ENCODE results near the gene TH.

The TH gene

DNA sequence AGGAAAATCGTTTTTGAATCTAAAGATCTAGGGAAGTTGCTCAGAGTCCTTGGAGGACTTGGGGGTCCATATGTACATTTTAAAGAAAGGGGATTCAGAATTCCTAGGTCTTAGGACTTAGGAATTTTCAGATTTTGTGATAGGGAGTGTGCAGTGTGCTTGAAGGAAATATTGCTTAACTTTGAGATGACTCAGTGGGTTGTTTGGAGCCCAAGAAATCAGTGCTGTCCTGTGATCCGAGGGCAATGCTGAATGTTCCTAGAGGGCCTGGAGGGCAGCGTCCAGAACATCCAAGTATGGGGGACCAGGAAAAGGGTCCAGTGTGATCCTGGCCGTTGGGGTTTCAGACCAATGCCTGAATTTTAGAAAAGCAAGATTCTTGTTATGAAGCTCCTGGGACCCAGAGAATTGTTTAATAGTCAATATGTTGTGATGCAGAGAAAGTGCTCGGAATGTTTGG is 29.3 kb downstream of the TH start:
- no peak for DNase-seq (ENCODE audit: low spot score)

DNA sequence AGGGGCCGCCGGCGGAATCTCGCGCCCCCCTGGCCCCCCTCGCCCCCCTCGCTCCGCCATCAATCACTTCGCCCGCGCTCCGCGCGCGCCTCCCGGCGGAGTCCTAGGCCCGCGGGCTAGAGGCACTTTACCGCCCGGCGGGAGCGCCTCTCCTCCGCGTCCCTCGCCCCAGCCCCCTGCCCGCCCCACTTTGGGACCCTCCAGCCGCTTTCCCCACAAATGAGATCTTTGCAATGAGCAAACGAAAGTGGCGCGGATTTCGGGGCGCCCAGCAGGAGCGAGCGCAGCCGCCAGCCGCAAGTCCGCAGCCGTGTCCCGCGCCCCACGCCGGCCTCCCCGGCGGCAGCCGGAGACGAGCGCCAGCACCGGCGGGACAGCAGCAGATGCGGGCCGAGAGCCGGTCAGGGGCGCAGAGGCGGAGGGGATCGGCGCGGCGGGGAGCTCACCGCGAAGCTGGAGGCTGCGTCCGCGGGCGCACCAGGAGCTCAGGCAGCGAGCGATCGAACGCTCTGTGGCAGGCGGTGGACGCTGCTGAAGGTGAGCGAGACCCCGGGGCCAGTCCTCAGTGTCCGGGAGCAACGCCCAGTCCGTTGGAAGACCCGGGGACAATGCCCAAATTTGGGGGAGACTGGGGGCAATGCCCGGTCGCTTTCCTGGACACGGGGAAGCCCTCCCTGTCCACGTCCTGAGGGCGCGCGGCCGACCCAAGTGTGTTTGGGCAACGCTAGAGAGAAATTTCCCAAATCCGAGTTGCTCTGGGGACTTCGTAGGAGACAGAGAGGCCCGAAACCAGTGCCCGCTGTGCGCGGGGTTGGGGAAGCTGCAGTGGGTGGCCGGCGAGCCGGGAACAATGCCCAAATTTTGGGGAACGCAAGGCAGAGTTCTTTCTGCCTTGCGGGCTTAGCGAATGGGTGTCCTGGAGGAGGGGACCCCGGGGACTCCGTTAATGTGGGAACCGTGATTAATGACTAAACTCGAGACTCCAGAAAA is 30.9 kb downstream of the TH start:
- no peak for DNase-seq (ENCODE audit: low spot score)

DNA sequence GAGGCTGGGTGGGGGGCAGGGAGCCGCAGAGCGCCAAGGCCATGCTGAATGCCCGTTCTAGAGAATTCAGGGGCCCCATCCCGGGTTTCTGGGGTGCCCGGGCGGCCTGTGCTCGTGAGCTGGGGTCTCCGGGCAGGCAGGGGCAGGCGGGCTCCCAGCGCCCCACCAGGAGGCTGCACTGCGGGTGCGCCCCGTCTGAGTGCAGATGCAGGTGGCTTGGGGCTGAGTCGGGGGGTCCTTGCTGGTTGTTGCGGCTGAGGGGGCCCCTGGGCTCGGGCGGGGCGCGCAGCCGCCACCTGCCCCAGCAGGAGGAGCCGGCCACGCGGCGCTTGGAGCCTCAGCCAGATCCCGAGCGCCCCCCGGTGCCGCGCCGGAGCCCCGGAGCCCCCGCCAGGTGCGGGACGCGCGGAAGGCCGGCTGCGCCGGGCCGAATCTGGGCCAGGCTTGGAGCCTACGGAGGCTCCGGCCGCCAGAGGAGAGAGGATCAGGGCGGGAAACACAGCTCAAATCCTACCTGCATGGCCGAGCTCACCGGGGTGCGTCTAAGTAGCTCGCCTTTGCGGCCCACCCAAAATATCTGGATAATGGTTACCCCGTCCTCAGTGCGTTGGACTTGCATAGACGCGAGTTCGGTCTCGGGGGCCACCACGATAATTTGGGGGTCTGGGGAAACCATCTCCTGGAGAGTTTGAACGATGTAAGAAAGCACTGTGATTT is 31.8 kb downstream of the TH start:
- no peak for DNase-seq (ENCODE audit: low spot score)

DNA sequence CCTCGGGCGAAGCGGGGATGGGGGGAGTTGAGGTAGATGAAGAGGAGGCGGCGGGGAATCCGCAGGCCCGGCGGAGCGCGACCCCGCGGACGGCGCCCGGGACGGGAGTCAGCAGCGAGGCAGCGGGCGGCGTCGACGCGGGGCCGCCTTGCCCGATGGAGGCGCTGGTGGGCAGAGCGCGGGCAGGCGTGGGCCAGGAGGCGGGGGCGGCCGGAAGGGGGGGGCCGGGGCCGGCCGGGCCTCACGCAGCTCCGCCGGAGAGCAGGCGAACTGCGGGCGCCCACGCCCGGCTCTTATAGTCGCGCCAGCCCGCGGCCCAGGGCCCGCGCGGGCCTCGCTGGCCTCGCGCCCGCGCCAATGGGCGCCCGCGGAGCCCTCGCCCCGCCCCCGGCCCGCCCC is 32.5 kb downstream of the TH start, which contains the start of gene IGF2:
TSS of gene IGF2 (minus strand) at position 267 of the 399 bp plus-strand sequence. CDS start 3,866 bp downstream, outside the sequence.
- DNase-seq (ENCODE audit: low spot score), result no peak

DNA sequence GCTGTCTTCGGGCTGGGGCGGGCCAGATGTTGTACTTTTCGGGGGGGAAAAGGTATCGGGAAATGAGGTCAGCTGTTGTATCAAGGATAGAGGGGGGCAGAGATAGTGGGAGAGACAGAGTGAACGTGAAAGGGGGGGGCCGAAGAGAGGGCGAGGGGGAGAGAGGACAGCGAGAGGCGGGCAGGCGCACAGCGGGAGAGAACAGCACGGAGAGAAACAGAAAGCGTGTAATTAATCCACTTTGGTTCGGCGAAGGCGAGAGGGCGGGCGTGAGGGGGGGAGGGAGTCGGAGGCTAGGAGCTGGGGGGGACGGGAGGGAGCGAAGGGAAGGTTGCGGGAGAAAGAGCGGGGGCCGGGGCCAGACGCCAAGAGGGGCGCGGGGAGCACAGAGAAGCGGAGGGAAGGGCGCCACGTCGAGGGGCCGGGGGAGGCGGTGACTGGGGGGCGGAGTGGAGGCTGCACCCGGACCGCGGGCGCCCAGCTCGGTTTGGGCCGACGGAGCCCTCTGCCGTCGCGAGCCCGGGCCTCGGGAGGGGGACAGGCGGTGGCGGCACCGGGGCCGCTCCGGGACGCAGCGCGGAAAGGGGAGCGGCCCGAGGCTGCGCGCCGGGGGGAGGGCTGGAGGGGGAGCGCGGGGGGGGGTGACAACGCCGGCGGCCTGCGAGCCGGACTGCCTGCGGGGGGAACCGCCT is 33.0 kb downstream of the TH start:
- DNase-seq (ENCODE audit: low spot score), result no peak

DNA sequence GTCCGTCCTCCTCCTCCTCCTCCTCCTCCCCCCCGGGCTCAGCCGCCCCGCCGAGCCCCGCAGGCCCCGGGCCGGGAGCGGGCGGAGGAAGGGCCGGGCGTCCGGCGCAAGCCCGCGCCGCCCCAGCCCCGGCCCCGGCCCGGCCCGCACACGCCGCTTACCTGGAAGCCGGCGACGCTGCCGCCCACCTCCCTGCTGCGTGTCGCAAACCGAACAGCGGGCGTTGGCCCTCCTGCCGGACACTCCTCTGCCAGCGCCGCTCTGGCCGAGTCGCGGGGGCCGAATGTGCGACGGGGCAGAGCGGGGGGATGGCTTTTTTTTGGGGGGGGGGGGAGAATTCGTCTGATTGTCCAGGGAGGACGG is 33.6 kb downstream of the TH start:
- no peak for DNase-seq (ENCODE audit: low spot score)

DNA sequence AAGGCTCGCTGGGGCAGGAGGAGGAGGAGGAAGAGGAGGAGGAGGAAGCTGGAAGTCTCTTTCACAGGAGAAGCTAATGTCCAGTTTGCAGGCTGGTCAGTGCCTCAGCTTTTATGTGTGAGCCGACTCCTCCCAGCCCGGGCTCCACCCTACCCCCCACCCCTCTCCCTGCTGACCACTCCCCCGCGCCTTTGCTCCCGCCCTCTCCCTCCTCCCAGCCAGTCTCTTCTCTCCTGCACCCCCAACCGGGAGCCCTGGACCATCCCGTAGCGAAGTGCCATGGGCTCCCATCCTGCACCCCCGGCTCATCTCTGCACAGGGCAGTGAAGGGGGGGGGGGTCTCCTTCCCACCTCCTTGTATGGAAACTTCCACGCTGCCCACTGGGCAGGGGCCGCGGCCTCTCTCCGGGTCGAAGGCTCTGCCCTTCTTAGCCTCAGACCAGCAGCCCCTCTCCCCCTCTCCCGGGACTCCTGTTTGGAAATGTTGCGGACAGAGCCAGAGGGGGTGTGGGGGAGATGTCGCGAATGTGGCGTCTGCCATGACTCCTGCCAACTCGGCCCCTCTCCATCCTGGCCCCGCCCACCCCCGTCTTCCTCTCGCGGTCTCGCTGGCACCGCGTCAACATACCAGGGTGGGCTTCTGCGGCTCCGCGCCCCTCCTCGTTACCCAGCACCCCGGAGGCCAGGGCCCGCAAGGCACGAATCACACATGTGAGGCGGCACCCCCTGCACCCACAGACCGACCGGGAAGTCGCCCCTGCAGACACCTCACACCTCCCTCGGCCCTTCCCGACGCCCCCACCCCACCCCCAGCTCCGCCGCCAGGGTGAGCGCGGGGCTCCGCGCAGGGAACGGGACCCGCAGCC is 34.2 kb downstream of the TH start:
- no peak for DNase-seq (ENCODE audit: low spot score)

DNA sequence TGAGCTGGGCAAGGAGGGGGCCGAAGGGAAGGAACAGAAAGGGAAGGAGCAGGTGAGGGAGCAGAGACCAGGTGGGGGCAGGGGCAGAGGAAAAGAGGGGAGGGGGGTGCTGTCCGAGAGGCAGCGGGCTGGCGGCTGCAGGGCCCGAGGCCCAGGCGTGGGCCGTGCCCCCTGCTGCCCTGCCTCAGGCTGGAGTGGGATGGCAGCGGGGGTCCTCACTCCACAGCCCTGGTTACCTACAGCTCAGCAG is 34.7 kb downstream of the TH start:
- no peak for DNase-seq (ENCODE audit: low spot score)

DNA sequence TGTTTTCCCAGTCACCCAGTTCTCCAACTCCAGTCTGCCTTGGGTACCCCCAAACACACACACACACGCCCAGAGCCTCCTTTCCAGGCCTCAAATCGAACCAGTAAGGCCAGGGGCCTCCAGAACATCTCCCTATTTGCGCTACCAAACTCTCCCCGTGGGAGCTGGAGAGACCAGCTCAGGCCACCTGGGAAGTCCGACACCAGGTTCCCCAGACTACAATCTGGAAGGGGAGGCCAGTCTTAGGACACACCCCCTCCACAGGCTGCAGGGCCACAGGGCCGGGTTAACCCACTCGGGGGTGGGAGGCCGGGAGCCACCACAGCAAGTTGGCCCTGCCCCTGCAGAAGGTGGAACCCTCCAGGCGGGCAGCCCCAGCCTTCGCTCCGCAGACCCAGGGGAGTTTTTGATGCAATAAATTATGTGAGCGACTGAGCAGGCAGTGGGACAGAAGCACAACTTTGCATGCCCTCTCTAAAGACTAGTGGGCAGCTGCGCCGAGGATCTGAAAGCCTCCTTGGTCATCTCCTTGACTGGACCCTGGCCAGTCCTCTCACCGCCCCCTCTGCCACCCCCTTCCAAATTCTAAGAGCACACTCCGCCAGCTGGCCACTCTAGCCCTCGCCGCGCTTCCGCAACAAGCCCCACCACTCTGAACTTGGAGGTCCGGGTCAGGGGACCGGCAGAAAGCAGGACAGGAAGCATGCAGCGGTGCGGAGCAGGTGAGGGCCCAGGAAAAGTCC is 35.2 kb downstream of the TH start:
- DNase-seq (ENCODE audit: low spot score), result no peak

DNA sequence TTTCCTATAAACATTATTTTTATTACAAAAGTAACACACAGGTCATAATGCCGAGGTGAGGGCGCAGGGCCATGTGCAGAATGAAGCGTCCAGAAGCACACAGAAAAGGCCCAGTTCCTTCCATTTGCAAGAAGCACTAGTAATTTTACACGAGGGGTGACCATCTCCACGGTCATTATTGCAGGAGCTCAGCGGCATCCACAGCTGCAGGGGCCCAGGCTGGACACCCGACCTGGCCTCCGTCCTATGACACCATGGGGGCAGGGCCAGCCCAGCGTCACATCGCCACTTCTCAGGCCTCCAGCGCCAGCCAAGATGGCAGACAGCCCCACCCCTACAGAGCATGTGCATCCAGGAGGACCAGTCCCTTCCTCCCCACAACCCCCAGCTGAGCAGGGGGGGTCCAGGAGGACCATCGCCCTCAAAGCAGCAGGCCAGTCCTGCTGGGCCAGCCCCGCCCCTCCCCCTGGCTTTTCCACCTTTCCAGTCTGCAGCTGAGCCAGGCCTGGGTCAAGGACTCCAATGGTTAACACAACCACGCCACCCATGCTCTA is 35.9 kb downstream of the TH start:
- no peak for DNase-seq (ENCODE audit: low spot score)

DNA sequence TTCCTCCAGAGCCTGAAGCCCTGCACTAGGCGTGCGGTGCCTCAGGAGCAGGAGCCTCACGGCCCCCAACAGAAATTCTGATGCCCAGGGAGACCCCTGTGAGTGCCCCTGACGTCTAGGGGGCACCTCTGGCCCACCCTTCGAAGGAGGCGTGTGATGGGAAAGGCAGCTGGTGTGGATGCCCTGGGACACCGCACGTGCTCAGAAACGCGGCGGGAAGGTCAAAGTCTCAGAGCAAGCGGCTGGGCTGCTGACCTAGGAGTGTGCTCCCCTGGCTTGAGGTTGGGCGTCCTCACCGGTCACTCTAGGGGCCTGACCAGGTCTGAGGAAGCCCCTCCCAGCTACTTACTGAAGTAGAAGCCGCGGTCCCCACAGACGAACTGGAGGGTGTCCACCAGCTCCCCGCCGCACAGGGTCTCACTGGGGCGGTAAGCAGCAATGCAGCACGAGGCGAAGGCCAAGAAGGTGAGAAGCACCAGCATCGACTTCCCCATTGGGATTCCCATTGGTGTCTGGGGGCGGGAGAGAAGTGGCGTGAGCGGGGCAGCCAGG is 36.5 kb downstream of the TH start:
- DNase-seq (ENCODE audit: low spot score), result no peak

DNA sequence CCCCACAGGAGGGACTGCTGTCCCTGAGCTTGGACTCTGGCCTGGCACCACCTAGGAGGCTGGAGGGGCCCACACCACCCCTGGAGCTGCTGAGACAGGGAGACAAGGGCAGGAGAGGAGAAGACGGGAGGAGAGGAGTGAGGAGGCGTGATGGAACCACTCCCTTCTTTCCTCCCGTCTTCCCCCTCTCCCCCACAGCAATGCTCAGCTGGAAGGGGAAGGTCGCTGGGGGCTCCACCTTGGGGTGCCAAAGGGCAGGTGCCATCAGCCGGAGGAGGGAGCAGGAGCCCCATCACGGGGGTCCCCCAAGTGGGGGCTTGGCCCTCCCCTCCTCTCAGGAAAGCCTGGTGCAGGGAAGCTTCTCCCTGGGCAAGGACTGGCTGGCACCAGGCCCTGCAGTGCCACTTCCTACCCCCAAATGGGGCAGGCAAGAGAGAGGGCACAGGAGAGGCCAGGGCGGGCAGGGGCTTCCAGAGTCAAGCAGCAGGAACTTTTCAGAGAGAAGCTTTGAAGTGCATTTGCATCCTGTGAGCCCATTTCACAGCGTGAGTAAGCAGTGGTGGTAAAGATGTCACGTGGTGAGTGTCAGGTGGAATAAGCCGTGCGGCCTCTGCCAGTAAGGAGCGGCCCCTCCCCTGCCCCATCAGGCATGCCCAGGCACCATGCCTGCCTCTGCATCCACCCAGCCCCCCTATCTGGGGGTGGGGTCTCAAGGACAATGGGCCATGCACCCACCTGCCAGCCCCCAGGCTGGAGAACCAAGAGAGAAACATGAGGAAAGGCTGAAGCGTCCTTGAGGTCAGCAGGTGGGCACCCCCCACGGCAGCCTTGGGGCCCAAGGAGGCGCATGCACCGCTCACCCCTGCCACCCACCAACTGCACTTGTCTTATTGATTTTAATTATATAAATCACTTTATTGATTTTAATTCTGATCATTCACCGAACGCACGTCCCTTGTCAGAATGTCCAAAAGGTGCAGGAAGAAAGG is 37.3 kb downstream of the TH start:
- no peak for DNase-seq (ENCODE audit: low spot score)

DNA sequence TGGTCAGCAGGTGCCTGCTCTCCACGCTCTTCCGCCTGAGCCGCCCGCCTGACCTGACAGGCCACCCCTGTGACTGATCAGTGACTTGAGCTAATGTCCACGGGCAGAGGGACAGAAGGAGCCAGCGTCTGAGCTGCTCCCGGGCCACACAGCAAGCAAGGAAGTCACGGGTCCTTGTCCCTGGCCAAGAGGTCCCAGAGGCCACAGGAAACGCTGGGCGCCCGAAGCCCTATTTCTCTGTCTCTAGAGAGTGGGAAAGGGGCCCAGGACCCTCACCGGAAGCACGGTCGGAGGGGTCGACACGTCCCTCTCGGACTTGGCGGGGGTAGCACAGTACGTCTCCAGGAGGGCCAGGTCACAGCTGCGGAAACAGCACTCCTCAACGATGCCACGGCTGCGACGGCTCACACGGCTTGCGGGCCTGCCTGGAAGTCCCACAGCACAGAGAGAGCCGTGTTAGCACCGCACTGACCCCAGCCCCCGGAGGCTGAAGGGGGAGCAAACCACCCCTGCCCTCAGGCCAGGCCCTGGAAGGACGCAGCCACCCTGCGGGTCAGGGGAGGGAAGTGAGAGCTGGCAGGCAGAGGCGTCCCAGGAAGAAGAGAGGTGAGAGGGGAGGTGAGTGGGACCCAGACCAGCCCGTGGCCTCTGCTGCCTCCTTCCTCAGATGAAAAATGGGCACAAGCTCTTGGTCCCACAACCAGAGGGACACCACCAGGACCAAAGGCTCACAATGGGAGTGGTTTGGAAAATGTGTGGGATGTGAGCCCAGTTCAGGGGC is 38.2 kb downstream of the TH start:
- no peak for DNase-seq (ENCODE audit: low spot score)

DNA sequence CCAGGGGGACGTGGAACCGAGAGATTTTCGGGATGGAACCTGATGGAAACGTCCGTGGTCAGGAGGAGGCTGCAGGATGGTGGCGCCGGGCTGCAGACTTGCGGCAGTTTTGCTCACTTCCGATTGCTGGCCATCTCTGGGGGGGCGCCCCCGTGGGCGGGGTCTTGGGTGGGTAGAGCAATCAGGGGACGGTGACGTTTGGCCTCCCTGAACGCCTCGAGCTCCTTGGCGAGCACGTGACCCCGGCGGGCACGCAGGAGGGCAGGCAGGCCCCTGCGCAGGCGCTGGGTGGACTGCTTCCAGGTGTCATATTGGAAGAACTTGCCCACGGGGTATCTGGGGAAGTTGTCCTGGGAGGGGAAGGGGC is 38.8 kb downstream of the TH start:
- DNase-seq (ENCODE audit: low spot score), result no peak

DNA sequence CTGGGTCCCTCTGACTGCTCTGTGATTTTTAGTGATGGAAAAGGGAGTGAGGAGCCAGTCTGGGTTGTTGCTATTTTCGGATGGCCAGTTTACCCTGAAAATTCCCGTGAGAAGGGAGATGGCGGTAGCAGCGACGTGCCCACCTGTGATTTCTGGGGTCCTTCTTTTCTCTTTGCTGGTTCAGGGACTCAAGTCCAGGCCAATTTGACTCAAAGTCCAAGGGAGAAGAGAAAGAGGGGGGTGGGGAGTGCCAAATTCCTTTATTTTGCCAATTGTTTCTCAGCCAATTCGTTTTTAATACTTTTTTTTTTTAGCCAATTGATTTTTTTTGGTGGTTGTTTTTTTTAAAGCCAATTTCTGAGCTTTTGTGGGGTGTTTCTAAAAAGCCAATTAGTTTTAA is 39.4 kb downstream of the TH start:
- DNase-seq (ENCODE audit: low spot score), result no peak

DNA sequence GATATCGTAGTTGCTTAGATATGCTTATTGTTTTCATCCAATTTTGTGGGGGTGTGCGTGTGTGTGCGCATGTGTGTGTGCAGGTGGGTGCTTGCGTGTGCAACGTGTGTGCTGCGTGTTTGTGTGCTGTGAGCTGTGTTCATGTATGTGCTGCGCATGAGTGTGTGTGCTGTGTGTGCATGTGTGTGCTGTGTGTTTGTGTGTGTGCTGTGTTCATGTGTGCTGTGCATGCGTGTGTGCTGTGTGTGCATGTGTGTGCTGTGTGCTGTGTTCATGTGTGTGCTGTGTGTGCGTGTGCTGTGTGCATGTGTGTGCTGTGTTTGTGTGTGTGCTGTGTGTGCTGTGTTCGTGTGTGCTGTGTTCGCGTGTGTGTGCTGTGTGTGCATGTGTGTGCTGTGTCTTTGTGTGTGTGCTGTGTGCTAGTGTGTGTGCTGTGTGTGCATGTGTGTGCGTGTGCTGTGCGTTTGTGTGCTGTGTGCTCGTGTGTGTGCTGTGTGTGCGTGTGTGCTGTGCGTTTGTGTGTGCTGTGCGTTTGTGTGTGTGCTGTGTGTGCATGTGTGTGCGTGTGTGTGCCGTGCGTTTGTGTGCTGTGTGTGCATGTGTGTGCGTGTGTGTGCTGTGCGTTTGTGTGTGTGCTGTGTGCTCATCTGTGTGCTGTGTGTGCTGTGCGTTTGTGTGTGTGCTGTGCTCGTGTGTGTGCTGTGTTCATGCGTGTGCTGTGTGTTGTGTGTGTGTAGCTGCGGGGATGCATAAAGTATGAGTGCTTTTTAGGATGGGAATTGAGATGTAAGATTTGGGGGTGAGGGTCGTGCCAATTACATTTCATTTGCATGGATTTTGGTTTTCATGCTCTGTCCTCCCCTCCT is 40.0 kb downstream of the TH start:
- no peak for DNase-seq (ENCODE audit: low spot score)

DNA sequence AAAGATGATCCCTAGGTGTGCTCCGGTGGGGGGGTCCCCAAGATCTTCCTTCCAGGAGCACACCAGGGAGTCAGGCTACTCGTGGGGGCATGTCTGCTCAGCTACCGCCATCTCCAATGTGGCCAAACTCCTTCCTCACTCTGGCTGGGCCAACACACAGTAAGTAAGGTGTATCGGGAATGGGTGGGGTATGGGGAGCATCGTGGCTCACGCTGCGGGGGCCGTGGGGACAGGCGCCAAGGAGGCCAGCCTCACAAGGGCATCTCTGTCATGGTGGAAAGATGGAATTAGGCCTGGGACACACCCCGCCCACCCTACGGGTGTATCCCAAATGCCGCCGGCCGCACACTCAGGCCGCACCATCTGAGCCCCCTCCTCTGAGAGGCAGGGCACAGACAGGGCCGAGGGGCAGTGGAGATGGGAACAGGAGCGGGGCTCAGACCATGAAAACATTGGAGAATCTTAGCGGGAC is 40.7 kb downstream of the TH start:
- DNase-seq (ENCODE audit: low spot score), result no peak
